Measurements from ENCODE around the gene PRKD1. TPM values are rescaled to one million over a fixed set of nuclear protein-coding genes. Genes with fewer than 3 reads are reported as not detected.

Gene PRKD1
- total RNA-seq, 2 experiments from 2014 or later: not detected

DNA sequence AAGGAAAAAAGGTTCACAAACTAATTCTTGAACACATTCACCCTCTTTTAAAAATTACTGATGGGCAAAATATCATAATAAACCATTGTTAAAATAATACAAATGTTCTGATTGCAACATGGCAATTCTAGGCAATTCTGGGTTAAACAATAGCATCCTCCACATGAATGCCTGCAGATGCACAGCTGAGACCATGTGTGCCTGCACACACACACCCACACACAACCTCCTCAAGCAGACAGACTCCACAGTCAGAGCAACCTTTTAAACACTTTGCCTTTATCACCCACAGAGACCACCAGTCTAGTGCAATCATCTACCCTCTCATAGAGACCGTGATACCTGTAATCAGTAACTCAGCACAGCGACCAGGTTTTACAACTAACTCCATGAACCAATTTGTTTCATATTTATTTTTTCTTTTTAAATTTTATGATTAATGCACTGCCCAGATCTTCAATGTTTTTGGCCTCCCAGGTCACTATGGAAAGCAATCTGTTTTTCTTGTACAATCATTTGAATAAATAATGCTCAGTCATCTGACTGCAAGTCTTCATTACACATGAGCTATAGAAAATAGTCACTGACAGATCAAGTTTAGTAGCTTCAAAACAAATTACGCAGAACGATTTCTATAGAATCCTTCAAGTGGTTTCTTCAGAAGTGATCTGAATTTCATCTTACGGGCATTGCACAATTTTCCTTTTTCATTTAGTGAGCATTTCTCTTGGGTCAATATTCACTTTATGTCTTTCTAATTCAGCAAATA lies 105.8 kb downstream of the PRKD1 start:
- no peak overlapping the region for H3K4me3 ChIP-seq (ENCODE audit: low read length)
- H3K27ac ChIP-seq (ENCODE audit: low read depth in 1 of 2, low read length in 2 of 2): no peak overlapping the region
- peaks cover 0 to 5% of the 10 kb centered on the region in 2 experiments for H3K9me3 ChIP-seq (ENCODE audit: control insufficient read depth in 1 of 2, insufficient read depth in 1 of 2, low read length in 2 of 2)
- no peaks in the 10 kb centered on the region for H3K36me3 ChIP-seq (ENCODE audit: insufficient read depth, low read length)
- CTCF ChIA-PET: no interaction called here
- H3K4me1 Mint-ChIP-seq (ENCODE audit: low read depth): no peaks in the 10 kb centered on the region
- H3K27ac Mint-ChIP-seq: no peak overlapping the region
- TF ChIP-seq, protein P1, sequence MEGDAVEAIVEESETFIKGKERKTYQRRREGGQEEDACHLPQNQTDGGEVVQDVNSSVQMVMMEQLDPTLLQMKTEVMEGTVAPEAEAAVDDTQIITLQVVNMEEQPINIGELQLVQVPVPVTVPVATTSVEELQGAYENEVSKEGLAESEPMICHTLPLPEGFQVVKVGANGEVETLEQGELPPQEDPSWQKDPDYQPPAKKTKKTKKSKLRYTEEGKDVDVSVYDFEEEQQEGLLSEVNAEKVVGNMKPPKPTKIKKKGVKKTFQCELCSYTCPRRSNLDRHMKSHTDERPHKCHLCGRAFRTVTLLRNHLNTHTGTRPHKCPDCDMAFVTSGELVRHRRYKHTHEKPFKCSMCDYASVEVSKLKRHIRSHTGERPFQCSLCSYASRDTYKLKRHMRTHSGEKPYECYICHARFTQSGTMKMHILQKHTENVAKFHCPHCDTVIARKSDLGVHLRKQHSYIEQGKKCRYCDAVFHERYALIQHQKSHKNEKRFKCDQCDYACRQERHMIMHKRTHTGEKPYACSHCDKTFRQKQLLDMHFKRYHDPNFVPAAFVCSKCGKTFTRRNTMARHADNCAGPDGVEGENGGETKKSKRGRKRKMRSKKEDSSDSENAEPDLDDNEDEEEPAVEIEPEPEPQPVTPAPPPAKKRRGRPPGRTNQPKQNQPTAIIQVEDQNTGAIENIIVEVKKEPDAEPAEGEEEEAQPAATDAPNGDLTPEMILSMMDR (IDR thresholded peaks at IDR 0.05): no peak
- H3K9me3 Mint-ChIP-seq: peaks cover 6% of the 10 kb centered on the region
- no peaks in the 10 kb centered on the region for H3K27me3 Mint-ChIP-seq
- DNase-seq (no peak), ATAC-seq (ENCODE audit: poor library complexity) (no peak)
- no peaks in the 10 kb centered on the region for H3K27me3 ChIP-seq (ENCODE audit: control insufficient read depth in 1 of 2, insufficient read depth in 2 of 2, low read length in 2 of 2)
- no peaks in the 10 kb centered on the region for H3K4me1 ChIP-seq (ENCODE audit: insufficient read depth, low read length)
- H3K4me3 Mint-ChIP-seq: no peak overlapping the region
- no peaks in the 10 kb centered on the region for H3K36me3 Mint-ChIP-seq (ENCODE audit: low read depth)
- POLR2A ChIA-PET: no interaction called here
- intact Hi-C loops (cut with DNase I, micrococcal nuclease): no loop called here

DNA sequence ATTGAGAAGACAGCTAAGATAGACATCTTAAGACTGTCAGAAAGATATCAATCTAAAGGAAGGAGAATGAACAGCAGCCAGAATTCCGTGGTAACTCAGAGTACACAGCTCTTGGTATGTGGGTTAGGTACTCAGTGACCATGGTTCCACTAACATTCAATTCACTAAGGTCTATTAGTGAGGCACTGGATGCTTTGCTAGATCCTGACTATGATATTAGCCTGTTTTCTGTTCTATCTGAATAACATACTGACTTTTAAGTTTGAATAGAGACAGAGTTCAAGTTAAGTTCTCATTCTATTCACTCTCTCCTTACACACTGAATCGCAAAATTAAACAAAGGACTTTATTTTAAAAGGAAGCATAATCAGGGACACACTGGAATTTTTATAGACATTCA lies 106.4 kb downstream of the PRKD1 start:
- Mint-ChIP-seq H3K27me3 (no peaks in the 10 kb centered on the region), H3K9me3 (peaks cover 6% of the 10 kb centered on the region), H3K4me1 (ENCODE audit: low read depth) (no peaks in the 10 kb centered on the region), H3K4me3 (no peak overlapping the region), H3K36me3 (ENCODE audit: low read depth) (no peaks in the 10 kb centered on the region), H3K27ac (no peak overlapping the region)
- ChIA-PET POLR2A (no interaction called here), CTCF (no interaction called here)
- DNase-seq: no peak
- Histone ChIP-seq H3K27ac (ENCODE audit: low read depth in 1 of 2, low read length in 2 of 2) (no peak overlapping the region), H3K4me1 (ENCODE audit: insufficient read depth, low read length) (no peaks in the 10 kb centered on the region), H3K36me3 (ENCODE audit: insufficient read depth, low read length) (no peaks in the 10 kb centered on the region), H3K27me3 (ENCODE audit: control insufficient read depth in 1 of 2, insufficient read depth in 2 of 2, low read length in 2 of 2) (no peaks in the 10 kb centered on the region), H3K4me3 (ENCODE audit: low read length) (no peak overlapping the region), H3K9me3 (ENCODE audit: control insufficient read depth in 1 of 2, insufficient read depth in 1 of 2, low read length in 2 of 2) (peaks cover 0 to 5% of the 10 kb centered on the region in 2 experiments)
- intact Hi-C loops (cut with DNase I, micrococcal nuclease): no loop called here
- ATAC-seq (ENCODE audit: poor library complexity): no peak
- TF ChIP-seq, protein P1 (IDR thresholded peaks at IDR 0.05): no peak

DNA sequence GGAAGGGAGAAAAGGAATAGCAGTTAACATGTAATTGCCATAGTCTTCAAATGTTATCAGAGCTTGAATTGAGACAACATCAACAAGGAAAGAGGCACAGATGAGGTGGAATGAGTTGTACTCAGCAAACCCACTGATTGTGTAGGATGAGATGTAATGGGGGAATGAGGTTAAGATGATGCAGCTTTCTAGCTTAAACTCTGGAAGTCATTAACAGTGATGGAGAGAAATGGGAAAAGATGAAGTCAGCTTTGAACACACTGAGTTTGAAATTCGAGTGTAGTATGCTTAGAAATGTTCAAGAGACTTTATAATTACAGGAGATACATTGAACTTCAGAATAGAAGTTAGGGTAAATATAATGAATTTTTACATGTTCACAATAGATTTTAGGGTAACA lies 106.9 kb downstream of the PRKD1 start:
- no peak overlapping the region for H3K27ac ChIP-seq (ENCODE audit: low read depth in 1 of 2, low read length in 2 of 2)
- no peaks in the 10 kb centered on the region for H3K36me3 ChIP-seq (ENCODE audit: insufficient read depth, low read length)
- intact Hi-C loops (cut with DNase I, micrococcal nuclease): no loop called here
- H3K9me3 Mint-ChIP-seq: peaks cover 6% of the 10 kb centered on the region
- ATAC-seq (ENCODE audit: poor library complexity) (no peak), DNase-seq (no peak)
- CTCF ChIA-PET: no interaction called here
- TF ChIP-seq, protein P1 (IDR thresholded peaks at IDR 0.05): no peak
- H3K27me3 Mint-ChIP-seq: no peaks in the 10 kb centered on the region
- POLR2A ChIA-PET: no interaction called here
- no peaks in the 10 kb centered on the region for H3K4me1 ChIP-seq (ENCODE audit: insufficient read depth, low read length)
- no peak overlapping the region for H3K4me3 Mint-ChIP-seq
- H3K36me3 Mint-ChIP-seq (ENCODE audit: low read depth): no peaks in the 10 kb centered on the region
- no peaks in the 10 kb centered on the region for H3K27me3 ChIP-seq (ENCODE audit: control insufficient read depth in 1 of 2, insufficient read depth in 2 of 2, low read length in 2 of 2)
- H3K27ac Mint-ChIP-seq: no peak overlapping the region
- H3K4me1 Mint-ChIP-seq (ENCODE audit: low read depth): no peaks in the 10 kb centered on the region
- H3K4me3 ChIP-seq (ENCODE audit: low read length): no peak overlapping the region
- peaks cover 0 to 5% of the 10 kb centered on the region in 2 experiments for H3K9me3 ChIP-seq (ENCODE audit: control insufficient read depth in 1 of 2, insufficient read depth in 1 of 2, low read length in 2 of 2)
